Fibroblast of skin of scalp (primary cell): ENCODE data around the gene TFF2.

Experiments
- DNase-seq: peaks from one replicate; pipeline ENCODE4 v3.0.0-alpha.2; 2013

The TFF2 gene

GRCh38 chr21:42319851-42320572, 30.8 kb downstream of the TFF2 start:
- no peak for DNase-seq

GRCh38 chr21:42319376-42319775, 31.4 kb downstream of the TFF2 start:
- no peak for DNase-seq

GRCh38 chr21:42317826-42318746, 32.7 kb downstream of the TFF2 start:
- DNase-seq, result no peak

GRCh38 chr21:42317341-42317741, 33.5 kb downstream of the TFF2 start:
- DNase-seq, result no peak

GRCh38 chr21:42316891-42317290, 33.9 kb downstream of the TFF2 start:
- no peak for DNase-seq

GRCh38 chr21:42315296-42315891, 35.4 kb downstream of the TFF2 start, which contains the start of gene TFF3:
Gene TFF3 (minus strand): TSS chr21:42315409. CDS start chr21:42315374, 35 bp downstream.
- DNase-seq, result no peak

- no peak for DNase-seq
Measured at GRCh38 chr21:42314616-42315295, 36.0 kb downstream of the TFF2 start.

- peak; percentile 4 for DNase-seq
Measured at GRCh38 chr21:42313501-42313969, 37.3 kb downstream of the TFF2 start.

GRCh38 chr21:42312626-42313104, 38.1 kb downstream of the TFF2 start:
- DNase-seq, result no peak

GRCh38 chr21:42311816-42312625, 38.8 kb downstream of the TFF2 start:
- no peak for DNase-seq

GRCh38 chr21:42311160-42311559, 39.6 kb downstream of the TFF2 start:
- no peak for DNase-seq

GRCh38 chr21:42310411-42311001, 40.3 kb downstream of the TFF2 start:
- no peak for DNase-seq

GRCh38 chr21:42309753-42310213, 41.0 kb downstream of the TFF2 start:
- DNase-seq, result peak; percentile 21

GRCh38 chr21:42308914-42309752, 41.7 kb downstream of the TFF2 start:
- no peak for DNase-seq

- no peak for DNase-seq
Measured at GRCh38 chr21:42308161-42308913, 42.5 kb downstream of the TFF2 start.

GRCh38 chr21:42307106-42307505, 43.7 kb downstream of the TFF2 start:
- DNase-seq, result no peak

- DNase-seq, result no peak
Measured at GRCh38 chr21:42306366-42307035, 44.3 kb downstream of the TFF2 start.

GRCh38 chr21:42305707-42306147, 45.1 kb downstream of the TFF2 start:
- no peak for DNase-seq
